ACC112 (cell line): ENCODE measurements around the gene TRMT61A.
"Not testable (repeated sequence)": the region's sequence is repeated elsewhere in the genome, so short reads cannot be mapped to it uniquely, and the experiment has no call there.

ENCODE experiments used
- H2AFZ ChIP-seq: fragments of 200-600 bp; sonication (generic); one replicate; pipeline ENCODE4 v1.6.0; 2017; ENCODE audit warnings: antibody characterized with exemption, low read length; ENCODE audit not compliant: unreplicated experiment
- H3K27ac ChIP-seq: fragments of 200-600 bp; sonication (generic); 2 replicates; pipeline ENCODE4 v1.5.1; 2014; ENCODE audit warnings: low read depth, mild to moderate bottlenecking, antibody characterized with exemption, low read length, moderate library complexity
- H3K27me3 ChIP-seq: fragments of 200-600 bp; sonication (generic); 2 replicates; pipeline ENCODE4 v1.6.1; 2014; ENCODE audit warnings: mild to moderate bottlenecking, antibody characterized with exemption, low read length, moderate library complexity, mixed read lengths; ENCODE audit not compliant: insufficient read depth
- H3K36me3 ChIP-seq: fragments of 200-600 bp; sonication (generic); 2 replicates; pipeline ENCODE4 v1.6.1; 2016; ENCODE audit warnings: mild to moderate bottlenecking, antibody characterized with exemption, low read length, moderate library complexity, mixed read lengths; ENCODE audit not compliant: insufficient read depth
- H3K4me1 ChIP-seq: fragments of 200-600 bp; sonication (generic); one replicate; pipeline ENCODE4 v1.6.1; 2016; ENCODE audit warnings: low read length, mixed read lengths; ENCODE audit not compliant: insufficient read depth, unreplicated experiment, control insufficient read depth
- H3K4me3 ChIP-seq: fragments of 200-600 bp; sonication (generic); 2 replicates; pipeline ENCODE4 v1.5.1; 2014; ENCODE audit warnings: mild to moderate bottlenecking, low read depth, low read length
- H3K79me2 ChIP-seq: fragments of 200-600 bp; sonication (generic); one replicate; pipeline ENCODE4 v1.6.0; 2016; ENCODE audit warnings: low read length; ENCODE audit not compliant: control insufficient read depth, unreplicated experiment, insufficient read depth

TRMT61A gene

GRCh38 chr14:103508521-103509329, 20.3 kb upstream of the TRMT61A start:
- H3K27ac ChIP-seq = no peak overlapping the region
- no peak overlapping the region for H2AFZ ChIP-seq

GRCh38 chr14:103509864-103510723, 18.9 kb upstream of the TRMT61A start:
- Histone ChIP-seq H3K36me3 (peaks cover 7% of the 10 kb centered on the region; the same call in 1 of the 2 replicates), H3K79me2 (no peaks in the 10 kb centered on the region), H3K4me3 (no peak overlapping the region), H2AFZ (no peak overlapping the region), H3K27me3 (no peaks in the 10 kb centered on the region), H3K27ac (no peak overlapping the region), H3K4me1 (no peaks in the 10 kb centered on the region)

More at GRCh38 chr14:103508521-103509329, 20.3 kb upstream of the TRMT61A start:
- Histone ChIP-seq H3K4me1 (no peaks in the 10 kb centered on the region), H3K4me3 (no peak overlapping the region), H3K79me2 (no peaks in the 10 kb centered on the region), H3K36me3 (peaks cover 16% of the 10 kb centered on the region; the same call in 1 of the 2 replicates), H3K27me3 (no peaks in the 10 kb centered on the region)

DNA sequence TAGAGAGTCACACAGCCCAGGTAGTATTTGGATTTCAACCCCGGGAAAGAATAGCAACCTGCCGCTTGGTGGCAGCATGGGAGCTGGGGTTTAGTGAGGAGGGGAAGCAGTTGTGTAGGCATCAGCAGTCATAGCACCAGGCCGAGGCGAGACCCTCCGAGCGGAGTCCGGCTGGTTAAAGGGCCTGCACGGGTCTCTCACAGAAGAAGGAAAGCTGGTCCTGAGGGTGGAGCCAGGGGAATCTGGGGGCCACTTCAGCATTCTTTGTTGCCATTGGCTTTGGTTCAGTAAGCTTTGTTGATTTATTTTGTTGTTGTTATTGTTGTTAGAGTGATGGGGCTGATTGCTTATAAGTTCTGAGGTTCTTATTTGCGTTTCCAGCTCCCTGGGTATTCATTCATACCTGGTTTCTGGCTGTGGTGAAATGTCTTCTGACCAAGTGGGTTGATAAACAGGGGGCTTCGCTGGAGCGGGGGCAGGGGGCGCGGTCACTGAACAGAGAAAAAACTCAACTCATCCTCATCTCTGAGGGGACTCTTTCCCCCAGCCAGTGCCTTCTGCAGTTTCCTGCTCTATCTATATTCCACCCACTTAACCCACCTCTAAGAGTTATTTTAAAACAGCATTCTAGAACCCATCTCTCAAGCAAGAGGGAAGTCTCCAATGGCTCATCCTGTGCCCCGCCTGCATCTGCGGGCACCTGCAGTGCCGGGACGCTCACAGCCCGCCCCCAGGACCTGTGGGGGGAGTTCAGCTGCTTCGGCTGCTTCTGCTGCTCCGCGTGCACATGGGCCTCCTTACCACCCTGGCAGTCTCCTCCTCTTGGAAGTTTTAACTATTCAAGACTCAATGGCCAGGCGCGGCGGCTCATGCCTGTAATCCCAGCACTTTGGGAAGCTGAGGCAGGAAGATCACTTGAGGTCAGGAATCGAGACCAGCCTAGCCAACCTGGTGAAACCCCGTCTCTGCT, 18.0 kb upstream of the TRMT61A start:
- no peak overlapping the region for H3K27ac ChIP-seq
- no peak overlapping the region for H2AFZ ChIP-seq
- H3K4me3 ChIP-seq = no peak overlapping the region
- no peaks in the 10 kb centered on the region for H3K79me2 ChIP-seq
- H3K4me1 ChIP-seq = no peaks in the 10 kb centered on the region
- no peaks in the 10 kb centered on the region for H3K27me3 ChIP-seq
- peaks cover 3% of the 10 kb centered on the region; the same call in 1 of the 2 replicates for H3K36me3 ChIP-seq

DNA sequence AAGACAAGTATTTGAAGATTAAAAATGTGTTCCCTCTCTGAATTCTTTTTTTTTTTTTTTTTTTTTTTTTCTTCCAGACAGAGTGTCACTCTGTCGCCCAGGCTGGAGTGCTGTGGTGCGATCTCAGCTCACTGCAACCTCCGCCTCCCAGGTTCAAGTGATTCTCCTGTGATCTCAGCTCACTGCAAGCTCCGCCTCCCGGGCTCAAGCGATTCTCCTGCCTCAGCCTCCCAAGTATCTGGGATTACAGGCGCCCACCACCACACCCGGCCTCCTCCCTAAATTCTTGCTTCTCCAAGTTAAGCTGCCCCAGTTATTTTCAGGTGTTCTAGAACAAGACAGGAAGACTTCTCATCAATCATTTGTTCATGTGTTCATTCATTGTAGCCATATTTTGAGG, 16.8 kb upstream of the TRMT61A start:
- not testable (repeated sequence) for H3K79me2 ChIP-seq, H3K27ac ChIP-seq, H3K36me3 ChIP-seq, H2AFZ ChIP-seq, H3K4me3 ChIP-seq, H3K4me1 ChIP-seq, H3K27me3 ChIP-seq

GRCh38 chr14:103512701-103513611, 16.0 kb upstream of the TRMT61A start:
- Histone ChIP-seq H3K4me1 (no peaks in the 10 kb centered on the region), H3K27ac (no peak overlapping the region), H3K27me3 (no peaks in the 10 kb centered on the region), H3K4me3 (no peak overlapping the region), H3K36me3 (no peaks in the 10 kb centered on the region), H2AFZ (no peak overlapping the region), H3K79me2 (no peaks in the 10 kb centered on the region)

- no peaks in the 10 kb centered on the region for H3K79me2 ChIP-seq
- H3K27me3 ChIP-seq = no peaks in the 10 kb centered on the region
- H3K4me1 ChIP-seq = peaks cover 12% of the 10 kb centered on the region
- H2AFZ ChIP-seq = no peak overlapping the region
- H3K27ac ChIP-seq = no peak overlapping the region
- H3K4me3 ChIP-seq = no peak overlapping the region
- no peaks in the 10 kb centered on the region for H3K36me3 ChIP-seq
These were observed 14.2 kb upstream of the TRMT61A start for GRCh38 chr14:103514596-103515421.

DNA sequence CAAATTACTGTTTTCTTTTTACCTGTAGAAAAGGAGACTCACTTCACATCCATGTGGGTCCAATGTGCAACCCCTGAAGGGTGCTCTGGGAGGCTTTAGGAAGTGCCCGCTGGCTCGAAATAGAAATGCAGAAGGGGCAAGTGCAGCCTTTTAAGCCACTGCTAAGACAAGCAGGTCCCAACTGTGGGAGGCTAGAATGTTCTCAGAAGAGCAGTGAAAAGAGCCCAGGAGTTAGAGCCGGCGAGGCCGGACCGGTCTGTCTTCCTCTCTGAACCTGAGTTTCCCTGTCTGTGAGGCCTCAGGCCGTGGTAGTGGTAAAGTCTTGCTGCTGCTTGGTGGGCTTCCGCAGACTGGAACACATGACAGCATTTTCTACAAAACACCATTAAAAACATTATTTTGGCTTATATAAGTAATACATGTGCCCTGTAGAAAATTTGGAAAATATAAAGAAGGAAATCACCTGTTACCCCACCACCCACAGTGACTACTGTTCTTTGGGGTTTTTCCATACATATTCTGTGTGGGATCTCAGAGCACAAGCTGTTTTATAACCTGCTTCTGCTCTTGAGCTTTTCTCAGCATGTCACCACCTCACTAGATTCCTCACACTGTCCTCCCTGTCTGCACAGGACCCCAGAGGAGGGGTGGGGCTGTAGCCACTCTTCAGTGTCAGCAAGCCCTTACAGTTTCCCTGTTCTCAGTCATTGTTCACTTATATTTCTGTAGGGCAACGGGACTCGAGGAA, 12.4 kb upstream of the TRMT61A start:
- H3K36me3 ChIP-seq = no peaks in the 10 kb centered on the region
- no peaks in the 10 kb centered on the region for H3K79me2 ChIP-seq
- no peak overlapping the region for H2AFZ ChIP-seq
- no peak overlapping the region for H3K4me3 ChIP-seq
- peaks cover 3% of the 10 kb centered on the region; the same call in 1 of the 2 replicates for H3K27me3 ChIP-seq
- H3K4me1 ChIP-seq = peaks cover 20% of the 10 kb centered on the region
- H3K27ac ChIP-seq = no peak overlapping the region

DNA sequence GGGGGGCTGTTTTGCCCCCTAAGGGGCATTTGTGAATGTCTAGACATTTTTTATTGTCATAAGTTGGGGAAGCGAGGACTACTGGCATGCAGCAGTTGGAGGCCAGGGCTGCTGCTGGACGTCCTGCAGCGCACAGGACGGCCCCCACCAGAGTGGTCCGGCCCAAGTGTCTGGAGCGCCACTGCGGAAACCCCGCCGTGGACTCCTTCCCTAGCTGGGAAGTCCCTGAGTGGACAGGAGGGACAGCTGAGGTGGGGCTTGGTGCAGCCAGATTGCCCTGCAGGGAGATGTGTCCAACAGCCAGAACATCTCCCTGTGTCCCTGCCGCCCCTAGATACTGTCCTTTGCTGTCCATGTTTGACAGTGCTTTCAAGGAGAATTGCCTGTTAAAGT, 11.8 kb upstream of the TRMT61A start:
- no peaks in the 10 kb centered on the region for H3K36me3 ChIP-seq
- H3K27ac ChIP-seq = no peak overlapping the region
- peaks cover 9% of the 10 kb centered on the region; the same call in 1 of the 2 replicates for H3K27me3 ChIP-seq
- H3K4me3 ChIP-seq = no peak overlapping the region
- H3K4me1 ChIP-seq = peaks cover 20% of the 10 kb centered on the region
- no peak overlapping the region for H2AFZ ChIP-seq
- no peaks in the 10 kb centered on the region for H3K79me2 ChIP-seq
